IMR-90 (cell line): Measurements from ENCODE around the gene EXT2. TPM values are rescaled to one million over a fixed set of nuclear protein-coding genes. Genes with fewer than 3 reads are reported as not detected.

Source experiments
- ATAC-seq: fragments of 200-7000 bp; cut with Tn5 transposase; 2 replicates; pipeline ENCODE4 v1.9.1; 2020; ENCODE audit warnings: low read depth, mild to moderate bottlenecking, moderate library complexity
- BruUV-seq: library from RNA; stranded (reverse); fragments of 400-500 nt; replicated peaks from 2 replicates; lab custom pipeline; 2021; lab: Mats Ljungman, UMichigan
- CTCF ChIA-PET: fragments of 300-600 bp; formaldehyde crosslinking; extraction: SDS; loops from one replicate; lab custom pipeline; 2021; ENCODE audit warnings: antibody characterized with exemption; lab: Yijun Ruan, JAX
- POLR2A ChIA-PET: fragments of 300-600 bp; sonication (Branson Sonifier 250); formaldehyde crosslinking; loops from one replicate; lab custom pipeline; 2022; ENCODE audit warnings: antibody characterized with exemption; ENCODE audit not compliant: unreplicated experiment; lab: Charles Lee
- DNase-seq: peaks from one replicate; pipeline ENCODE4 v3.0.0; 2013
- H2AFZ ChIP-seq: replicated peaks from 2 replicates; pipeline ENCODE3; 2013; ENCODE audit warnings: low read length, mild to moderate bottlenecking; ENCODE audit not compliant: poor library complexity
- H2AK5ac ChIP-seq: 2 replicates; pipeline ENCODE4 v1.6.1; 2013; ENCODE audit warnings: low read depth, low read length, inconsistent platforms
- H2AK9ac ChIP-seq: replicated peaks from 2 replicates; pipeline ENCODE3; 2013; ENCODE audit warnings: mild to moderate bottlenecking, low read depth, low read length, moderate library complexity; ENCODE audit not compliant: poor library complexity
- H2BK120ac ChIP-seq: 2 replicates; pipeline ENCODE4 v1.6.1; 2013; ENCODE audit warnings: low read depth, low read length, inconsistent platforms
- H2BK15ac ChIP-seq: 3 replicates; pipeline ENCODE4 v1.6.1; 2013; ENCODE audit warnings: low read depth, low read length, inconsistent platforms
- H2BK20ac ChIP-seq: 2 replicates; pipeline ENCODE4 v1.6.1; 2013; ENCODE audit warnings: low read depth, mild to moderate bottlenecking, inconsistent platforms, low read length, moderate library complexity
- H2BK5ac ChIP-seq: 2 replicates; pipeline ENCODE4 v1.6.1; 2013; ENCODE audit warnings: mild to moderate bottlenecking, low read depth, low read length, inconsistent platforms; ENCODE audit not compliant: poor library complexity, severe bottlenecking
- H3K14ac ChIP-seq: replicated peaks from 2 replicates; pipeline ENCODE4 v1.6.1; 2013; ENCODE audit warnings: low read depth, low read length, inconsistent platforms
- H3K18ac ChIP-seq: 2 replicates; pipeline ENCODE4 v1.6.1; 2013; ENCODE audit warnings: low read depth, low read length, control low read depth
- H3K23ac ChIP-seq: 2 replicates; pipeline ENCODE4 v1.6.1; 2013; ENCODE audit warnings: low read depth, low read length, inconsistent platforms
- H3K27ac ChIP-seq: 2 replicates; pipeline ENCODE4 v1.5.1; 2013; ENCODE audit warnings: mild to moderate bottlenecking, control low read depth, low read length; ENCODE audit not compliant: insufficient read depth
- H3K27me3 ChIP-seq: 2 replicates; pipeline ENCODE4 v1.6.1; 2013; ENCODE audit warnings: low read length; ENCODE audit not compliant: control insufficient read depth, insufficient read depth
- H3K36me3 ChIP-seq: 2 replicates; pipeline ENCODE4 v1.6.1; 2013; ENCODE audit warnings: low read length, mixed read lengths; ENCODE audit not compliant: control insufficient read depth, insufficient read depth
- H3K4ac ChIP-seq: 2 replicates; pipeline ENCODE4 v1.6.1; 2013; ENCODE audit warnings: low read depth, low read length, inconsistent platforms
- H3K4me1 ChIP-seq: 2 replicates; pipeline ENCODE4 v1.6.1; 2013; ENCODE audit warnings: low read length, mixed read lengths; ENCODE audit not compliant: control insufficient read depth, insufficient read depth
- H3K4me2 ChIP-seq: 2 replicates; pipeline ENCODE4 v1.6.1; 2013; ENCODE audit warnings: low read depth, mild to moderate bottlenecking, control low read depth, low read length, moderate library complexity
- H3K4me3 ChIP-seq: 2 replicates; pipeline ENCODE4 v1.5.1; 2013; ENCODE audit warnings: low read depth, mild to moderate bottlenecking, control low read depth, low read length, moderate library complexity; ENCODE audit not compliant: insufficient read depth
- H3K56ac ChIP-seq: 2 replicates; pipeline ENCODE4 v1.6.1; 2013; ENCODE audit warnings: low read length, inconsistent platforms; ENCODE audit not compliant: insufficient read depth; ENCODE audit errors: extremely low read depth
- H3K79me1 ChIP-seq, 2 experiments: 2 replicates each; pipeline ENCODE4 v1.6.1; 2013; ENCODE audit warnings: low read length in 2 of 2, inconsistent platforms in 1 of 2, low read depth in 1 of 2
- H3K9ac ChIP-seq: 2 replicates; pipeline ENCODE4 v1.6.1; 2013; ENCODE audit warnings: low read depth, low read length, control low read depth
- H3K9me1 ChIP-seq: 2 replicates; pipeline ENCODE4 v1.6.1; 2013; ENCODE audit warnings: low read length, inconsistent platforms; ENCODE audit not compliant: insufficient read depth
- H3K9me3 ChIP-seq: 2 replicates; pipeline ENCODE4 v1.6.1; 2013; ENCODE audit warnings: low read length; ENCODE audit not compliant: control insufficient read depth, insufficient read depth
- H4K20me1 ChIP-seq: 2 replicates; pipeline ENCODE4 v1.6.1; 2013; ENCODE audit warnings: low read length, inconsistent platforms; ENCODE audit not compliant: insufficient read depth
- H4K5ac ChIP-seq: 2 replicates; pipeline ENCODE4 v1.6.1; 2013; ENCODE audit warnings: mild to moderate bottlenecking, low read depth, low read length, control low read depth
- H4K8ac ChIP-seq, 2 experiments: 2 replicates each; pipeline ENCODE4 v1.6.1; 2013; ENCODE audit warnings: low read depth in 2 of 2, low read length in 2 of 2, control low read depth in 1 of 2, inconsistent platforms in 1 of 2
- H4K91ac ChIP-seq: 2 replicates; pipeline ENCODE4 v1.6.1; 2013; ENCODE audit warnings: low read depth, low read length, inconsistent platforms; ENCODE audit not compliant: insufficient read depth
- BHLHE40 ChIP-seq: fragments of 150-350 bp; IDR thresholded peaks from 2 replicates; pipeline ENCODE4 v1.6.1; 2016; ENCODE audit warnings: mild to moderate bottlenecking, low read depth, low read length
- CEBPB ChIP-seq: IDR thresholded peaks from 2 replicates; pipeline ENCODE4 v1.6.1; 2012; ENCODE audit warnings: low read depth, low read length, improper control_type of control experiment
- CHD1 ChIP-seq: IDR thresholded peaks from 2 replicates; pipeline ENCODE4 v1.6.1; 2012; ENCODE audit warnings: low read depth, low read length, improper control_type of control experiment
- CTCF ChIP-seq: conservative IDR thresholded peaks from 2 replicates; pipeline ENCODE4 v1.5.1; 2012; ENCODE audit warnings: mild to moderate bottlenecking, low read depth, low read length, improper control_type of control experiment
- ELK1 ChIP-seq: fragments of 150-350 bp; IDR thresholded peaks from 2 replicates; pipeline ENCODE4 v1.6.1; 2016; ENCODE audit warnings: low read depth, mild to moderate bottlenecking, low read length, moderate library complexity, borderline replicate concordance
- FOS ChIP-seq: fragments of 150-350 bp; IDR thresholded peaks from 2 replicates; pipeline ENCODE4 v1.6.1; 2016; ENCODE audit warnings: low read depth, low read length
- MAFK ChIP-seq: IDR thresholded peaks from 2 replicates; pipeline ENCODE4 v1.6.1; 2012; ENCODE audit warnings: low read depth, low read length, improper control_type of control experiment
- MAZ ChIP-seq: IDR thresholded peaks from 2 replicates; pipeline ENCODE4 v1.6.1; 2012; ENCODE audit warnings: low read depth, mild to moderate bottlenecking, low read length, improper control_type of control experiment, moderate library complexity, borderline replicate concordance
- NFE2L2 ChIP-seq: fragments of 150-350 bp; IDR thresholded peaks from 2 replicates; pipeline ENCODE4 v1.6.1; 2016; ENCODE audit warnings: low read depth, mild to moderate bottlenecking, low read length
- POLR2A ChIP-seq: IDR thresholded peaks from 2 replicates; pipeline ENCODE4 v1.6.1; 2012; ENCODE audit warnings: mild to moderate bottlenecking, low read depth, low read length
- RAD21 ChIP-seq: IDR thresholded peaks from 2 replicates; pipeline ENCODE4 v1.6.1; 2012; ENCODE audit warnings: low read length, improper control_type of control experiment
- RCOR1 ChIP-seq: IDR thresholded peaks from 2 replicates; pipeline ENCODE4 v1.6.1; 2012; ENCODE audit warnings: mild to moderate bottlenecking, low read length, improper control_type of control experiment; ENCODE audit not compliant: insufficient replicate concordance
- RFX5 ChIP-seq: IDR thresholded peaks from 2 replicates; pipeline ENCODE4 v1.8.0; 2012; ENCODE audit warnings: low read depth, mild to moderate bottlenecking, low read length, moderate library complexity
- SMC3 ChIP-seq: fragments of 150-350 bp; IDR thresholded peaks from 2 replicates; pipeline ENCODE4 v1.6.1; 2016; ENCODE audit warnings: low read depth, mild to moderate bottlenecking, antibody characterized with exemption, low read length, moderate library complexity
- USF2 ChIP-seq: fragments of 150-350 bp; IDR thresholded peaks from 2 replicates; pipeline ENCODE4 v1.6.1; 2017; ENCODE audit warnings: mild to moderate bottlenecking, antibody characterized with exemption, low read length, low read depth
- WGBS, 2 experiments: methylation state at CpG; one replicate each; pipeline versions ENCODE4 v1.1.5 to v1.1.7; 2013; ENCODE audit warnings: missing lambda C conversion rate in 2 of 2; ENCODE audit not compliant: insufficient read length in 1 of 2; ENCODE audit errors: extremely low coverage in 2 of 2; 5-methylcytosine and 5-hydroxymethylcytosine counted together
- dilution Hi-C: fragments of 300-500 bp; cut with HindIII; formaldehyde crosslinking; loops from one replicate; pipeline ENCODE4 v1.14.3; 2018; ENCODE audit warnings: low sequenced_read_pairs; ENCODE audit not compliant: unreplicated experiment
- in situ Hi-C: fragments of 300-500 bp; cut with MboI; formaldehyde crosslinking; loops from 3 replicates; pipeline ENCODE4 v1.14.3; 2019; ENCODE audit warnings: low sequenced_read_pairs, inconsistent platforms, mixed read lengths
- intact Hi-C: fragments of 100-400 bp; cut with micrococcal nuclease; formaldehyde crosslinking; loops from 2 replicates; pipeline ENCODE4 v1.10.0; 2022
- polyA plus RNA-seq, 3 experiments: library from polyadenylated mRNA; depleted of rRNA; stranded (reverse); fragments of >200 nt; gene quantifications; 2 replicates each; pipeline ENCODE4 v1.2.3, GENCODE V29; 2012; ENCODE audit warnings: low replicate concordance in 1 of 3
- total RNA-seq: library from RNA; depleted of rRNA; stranded (reverse); fragments of >200 nt; gene quantifications from 2 replicates; pipeline ENCODE4 v1.2.3, GENCODE V29; 2012

Gene EXT2
- total and polyA plus RNA-seq, 2 of the 4 experiments (the other 2 are of a cell fraction), result 75.0 to 85.3 TPM

DNA sequence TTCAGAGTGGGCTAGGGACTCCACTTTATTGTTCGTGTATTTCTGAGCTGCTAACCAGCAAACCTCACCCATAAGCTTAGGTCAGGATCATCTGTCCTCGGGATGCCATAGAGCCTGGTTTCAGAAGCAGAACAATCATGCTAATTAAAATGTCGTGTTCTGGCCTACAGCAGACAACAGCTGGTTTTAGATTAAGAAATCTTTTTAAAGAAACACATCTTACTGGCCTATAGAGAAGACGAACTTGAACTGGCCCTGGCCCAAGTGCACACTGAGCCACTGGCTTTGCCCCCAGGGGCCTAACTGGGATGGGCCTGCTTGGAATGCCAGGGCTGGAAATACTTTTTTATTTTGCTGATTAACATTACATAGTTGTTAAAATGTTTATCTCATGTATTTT, 151.2 kb downstream of the EXT2 start:
- 0 out of 2 replicates have a peak, but pooled peaks cover 4% of the 10 kb centered on the region for H3K36me3 ChIP-seq
- 0 out of 3 replicates have a peak overlapping the region, but pooled peaks have one; percentile 13 for H2BK15ac ChIP-seq
- no peaks in the 10 kb centered on the region for H4K20me1 ChIP-seq
- H4K91ac ChIP-seq, result peak overlapping the region; percentile 42; the same call in 1 of the 2 replicates
- no peak overlapping the region for H2AFZ ChIP-seq
- in situ Hi-C loops (no loop called here), dilution Hi-C loops (no loop called here), intact Hi-C loops (no loop called here)
- BruUV-seq, result no TSS peak
- H3K9me1 ChIP-seq, result peaks cover 11% of the 10 kb centered on the region
- peak overlapping the region; percentile 72 for H3K14ac ChIP-seq
- no peak overlapping the region; the same call in 1 of the 2 replicates for H3K27ac ChIP-seq
- no peak overlapping the region for H3K56ac ChIP-seq
- H3K9ac ChIP-seq, result no peak overlapping the region
- WGBS, 2 experiments, result 30% methylated on average over 2 of the region's 4 CpGs; no CpG with 5 or more reads in 1 of the 2 experiments
- H3K4ac ChIP-seq, result peak overlapping the region; percentile 63
- H3K4me3 ChIP-seq, result no peak overlapping the region
- no peak overlapping the region for H2AK5ac ChIP-seq
- no peaks in the 10 kb centered on the region for H3K9me3 ChIP-seq
- POLR2A ChIA-PET, result no interaction called here
- CTCF ChIA-PET, result no interaction called here
- peak overlapping the region; percentile 74 for H2BK20ac ChIP-seq
- no peak for TF ChIP-seq CTCF
- TF ChIP-seq USF2, result no peak
- TF ChIP-seq MAFK, result no peak
- no peak for TF ChIP-seq NFE2L2
- TF ChIP-seq SMC3, result no peak
- no peak for TF ChIP-seq ELK1
- no peak for TF ChIP-seq FOS
- no peak for TF ChIP-seq RAD21
- no peak for TF ChIP-seq POLR2A
- TF ChIP-seq BHLHE40, result no peak
- TF ChIP-seq RCOR1, result no peak
- TF ChIP-seq CHD1, result no peak
- TF ChIP-seq CEBPB, result no peak
- no peak for TF ChIP-seq MAZ
- no peak for TF ChIP-seq RFX5
- peak overlapping the region; percentile 83 for H3K18ac ChIP-seq
- H2BK120ac ChIP-seq, result no peak overlapping the region
- peak overlapping the region; percentile 52; the same call in 1 of the 2 replicates for H3K4me2 ChIP-seq
- no peak overlapping the region for H2AK9ac ChIP-seq
- peaks cover 0 to 11% of the 10 kb centered on the region in 2 experiments; a peak in 2 of 4 replicates for H3K79me1 ChIP-seq
- DNase-seq (no peak), ATAC-seq (peak; percentile 50)
- H2BK5ac ChIP-seq, result no peak overlapping the region
- H4K8ac ChIP-seq, result peak overlapping the region in 1 of 2 experiments; percentile 63; a peak in 1 of 4 replicates
- H3K4me1 ChIP-seq, result peaks cover 22% of the 10 kb centered on the region
- no peak overlapping the region for H3K23ac ChIP-seq
- H4K5ac ChIP-seq, result peak overlapping the region; percentile 64; the same call in 1 of the 2 replicates
- H3K27me3 ChIP-seq, result no peaks in the 10 kb centered on the region
